HG03045 (cell line): Measurements from ENCODE around the gene HTR6.

Experiments used
- ATAC-seq: cut with Tn5 transposase; IDR thresholded peaks from one replicate; pipeline ENCODE4 v1.9.1; 2021; ENCODE audit warnings: mild to moderate bottlenecking, moderate library complexity; ENCODE audit not compliant: unreplicated experiment

Gene HTR6

GRCh38 chr1:19656134-19656779, 8.4 kb upstream of the HTR6 start:
- no peak for ATAC-seq

- no peak for ATAC-seq
Measured at GRCh38 chr1:19656780-19657466, 7.8 kb upstream of the HTR6 start.

- ATAC-seq, result no peak
Measured at GRCh38 chr1:19657511-19657910, 7.2 kb upstream of the HTR6 start.

- no peak for ATAC-seq
Measured at GRCh38 chr1:19658186-19658585, 6.5 kb upstream of the HTR6 start.

- no peak for ATAC-seq
Measured at GRCh38 chr1:19661721-19662228, 2.9 kb upstream of the HTR6 start.

GRCh38 chr1:19662313-19662712, 2.4 kb upstream of the HTR6 start:
- no peak for ATAC-seq

GRCh38 chr1:19665186-19665495, 466 bp downstream of the HTR6 start:
- ATAC-seq, result no peak

GRCh38 chr1:19665496-19666465, 1.1 kb downstream of the HTR6 start:
- no peak for ATAC-seq

- no peak for ATAC-seq
Measured at GRCh38 chr1:19668888-19669287, 4.2 kb downstream of the HTR6 start.

GRCh38 chr1:19670787-19671186, 6.1 kb downstream of the HTR6 start:
- ATAC-seq, result no peak

GRCh38 chr1:19672237-19672636, 7.6 kb downstream of the HTR6 start:
- no peak for ATAC-seq

- ATAC-seq, result no peak
Measured at GRCh38 chr1:19675797-19676196, 11.1 kb downstream of the HTR6 start.

GRCh38 chr1:19676438-19676922, 11.8 kb downstream of the HTR6 start:
- ATAC-seq, result no peak

GRCh38 chr1:19678493-19678892, 13.8 kb downstream of the HTR6 start:
- ATAC-seq, result no peak

- no peak for ATAC-seq
Measured at GRCh38 chr1:19678931-19679453, 14.3 kb downstream of the HTR6 start.

GRCh38 chr1:19679691-19680090, 15.0 kb downstream of the HTR6 start:
- no peak for ATAC-seq

GRCh38 chr1:19680644-19681043, 16.0 kb downstream of the HTR6 start:
- no peak for ATAC-seq

- ATAC-seq, result no peak
Measured at GRCh38 chr1:19682257-19682656, 17.6 kb downstream of the HTR6 start.

- ATAC-seq, result no peak
Measured at GRCh38 chr1:19682901-19683300, 18.2 kb downstream of the HTR6 start.

GRCh38 chr1:19683351-19683750, 18.7 kb downstream of the HTR6 start:
- no peak for ATAC-seq

GRCh38 chr1:19684677-19685076, 20.0 kb downstream of the HTR6 start:
- ATAC-seq, result no peak
